GM23338 (cell line): ENCODE results near the gene DNAH17. TPM values are rescaled to one million over a fixed set of nuclear protein-coding genes. Genes with fewer than 3 reads are reported as not detected.

Experiments used
- ATAC-seq: fragments of 200-7000 bp; cut with Tn5 transposase; 3 replicates; pipeline ENCODE4 v1.9.1; 2020
- DNase-seq: peaks from one replicate; pipeline ENCODE4 v3.0.0-alpha.2; 2015; ENCODE audit warnings: low spot score
- H2AFZ ChIP-seq: fragments of 200-600 bp; sonication (generic); 2 replicates; pipeline ENCODE4 v1.8.0; 2016; ENCODE audit warnings: antibody characterized with exemption, mild to moderate bottlenecking, moderate library complexity
- H3F3A ChIP-seq: fragments of 200-600 bp; sonication (generic); replicated peaks from 2 replicates; pipeline ENCODE4 v1.8.0; 2017; ENCODE audit warnings: antibody characterized with exemption, mixed run types, low read depth
- H3K27ac ChIP-seq: fragments of 200-600 bp; sonication (generic); 2 replicates; pipeline ENCODE4 v1.6.1; 2016; ENCODE audit warnings: low read depth
- H3K27me3 ChIP-seq: fragments of 200-600 bp; sonication (generic); 2 replicates; pipeline ENCODE4 v1.8.0; 2016; ENCODE audit warnings: mild to moderate bottlenecking, mixed run types, moderate library complexity; ENCODE audit not compliant: insufficient read depth
- H3K36me3 ChIP-seq: fragments of 200-600 bp; sonication (generic); 2 replicates; pipeline ENCODE4 v1.8.0; 2016; ENCODE audit warnings: mild to moderate bottlenecking; ENCODE audit not compliant: insufficient read depth
- H3K4me1 ChIP-seq: fragments of 200-600 bp; sonication (generic); 2 replicates; pipeline ENCODE4 v1.8.0; 2016; ENCODE audit warnings: mild to moderate bottlenecking, moderate library complexity; ENCODE audit not compliant: insufficient read depth
- H3K4me2 ChIP-seq: fragments of 200-600 bp; sonication (generic); 2 replicates; pipeline ENCODE4 v1.7.1; 2017; ENCODE audit warnings: mixed run types
- H3K4me3 ChIP-seq: fragments of 200-600 bp; sonication (generic); 2 replicates; pipeline ENCODE4 v1.6.1; 2016; ENCODE audit warnings: mixed run types
- H3K79me2 ChIP-seq: fragments of 200-600 bp; sonication (generic); replicated peaks from 2 replicates; pipeline ENCODE4 v1.8.0; 2017; ENCODE audit warnings: mild to moderate bottlenecking; ENCODE audit not compliant: insufficient read depth
- H3K9me2 ChIP-seq: fragments of 200-600 bp; sonication (generic); 2 replicates; pipeline ENCODE4 v1.8.0; 2017; ENCODE audit not compliant: insufficient read depth
- H4K20me1 ChIP-seq: fragments of 200-600 bp; sonication (generic); replicated peaks from 2 replicates; pipeline ENCODE4 v1.8.0; 2017; ENCODE audit warnings: mild to moderate bottlenecking; ENCODE audit not compliant: insufficient read depth
- H3K27ac Mint-ChIP-seq: 2 replicates; pipeline ENCODE4 v1.8.0; 2020; ENCODE audit warnings: inconsistent platforms, mild to moderate bottlenecking, moderate library complexity, mixed read lengths
- H3K27me3 Mint-ChIP-seq: 3 replicates; pipeline ENCODE4 v1.8.0; 2022; ENCODE audit warnings: low read depth, mild to moderate bottlenecking, moderate library complexity, mixed read lengths, inconsistent platforms; ENCODE audit not compliant: insufficient read depth, poor library complexity
- H3K36me3 Mint-ChIP-seq: 3 replicates; pipeline ENCODE4 v1.8.0; 2021; ENCODE audit warnings: low read depth, mild to moderate bottlenecking, inconsistent platforms, moderate library complexity, mixed read lengths
- H3K4me1 Mint-ChIP-seq: 3 replicates; pipeline ENCODE4 v1.8.0; 2020; ENCODE audit warnings: mild to moderate bottlenecking, inconsistent platforms, mixed read lengths
- H3K4me3 Mint-ChIP-seq: 3 replicates; pipeline ENCODE4 v1.8.0; 2021; ENCODE audit warnings: moderate library complexity, mild to moderate bottlenecking, inconsistent platforms, mixed read lengths
- H3K9me3 Mint-ChIP-seq: 3 replicates; pipeline ENCODE4 v1.8.0; 2020; ENCODE audit warnings: moderate library complexity, mild to moderate bottlenecking, inconsistent platforms, mixed read lengths
- CREB1 ChIP-seq: fragments of 250-450 bp; sonication (Bioruptor Pico); IDR thresholded peaks from 2 replicates; pipeline ENCODE4 v1.5.0; 2020; ENCODE audit warnings: low read depth, mild to moderate bottlenecking, moderate library complexity
- EZH2phosphoT487 ChIP-seq: fragments of 200-600 bp; sonication (generic); IDR thresholded peaks from one replicate; pipeline ENCODE4 v1.8.1; 2018; ENCODE audit warnings: antibody characterized with exemption; ENCODE audit not compliant: unreplicated experiment
- POLR2AphosphoS5 ChIP-seq: IDR thresholded peaks from 2 replicates; pipeline ENCODE4 v1.6.1; 2016; ENCODE audit warnings: antibody characterized with exemption, low read depth
- STAT1 ChIP-seq: IDR thresholded peaks from one replicate; pipeline ENCODE4 v1.6.1; 2016; ENCODE audit warnings: antibody characterized with exemption; ENCODE audit not compliant: unreplicated experiment
- ZNF331 ChIP-seq: fragments of 250-450 bp; sonication (Bioruptor Pico); IDR thresholded peaks from 2 replicates; pipeline ENCODE4 v1.5.0; 2020; ENCODE audit warnings: low read depth, mild to moderate bottlenecking, moderate library complexity
- polyA plus RNA-seq: library from polyadenylated mRNA; unstranded; fragments of >200 nt; fragmentation: Nextera tagmentation; extraction: Ambion mirVana; gene quantifications from 2 replicates; pipeline ENCODE4 v1.2.1, GENCODE V29; 2016
- total RNA-seq: library from RNA; depleted of rRNA; stranded (reverse); fragments of >200 nt; shearing (Covaris generic); gene quantifications from 2 replicates; pipeline ENCODE4 v1.2.3, GENCODE V29; 2014
- TF ChIP-seq, protein P1 (sequence below): fragments of 250-450 bp; sonication (Bioruptor Pico); IDR thresholded peaks from 2 replicates; pipeline ENCODE4 v1.5.0; 2020; ENCODE audit warnings: mild to moderate bottlenecking, moderate library complexity
- TF ChIP-seq, protein P2 (sequence below): IDR thresholded peaks from 2 replicates; pipeline ENCODE4 v1.6.1; 2016; ENCODE audit warnings: antibody characterized with exemption

The DNAH17 gene
- total and polyA plus RNA-seq, 2 experiments from 2014 or later: 0.59 to 2.0 TPM

GRCh38 chr17:78468366-78468765, 108.8 kb downstream of the DNAH17 start (continued):
- TF ChIP-seq, protein P1, sequence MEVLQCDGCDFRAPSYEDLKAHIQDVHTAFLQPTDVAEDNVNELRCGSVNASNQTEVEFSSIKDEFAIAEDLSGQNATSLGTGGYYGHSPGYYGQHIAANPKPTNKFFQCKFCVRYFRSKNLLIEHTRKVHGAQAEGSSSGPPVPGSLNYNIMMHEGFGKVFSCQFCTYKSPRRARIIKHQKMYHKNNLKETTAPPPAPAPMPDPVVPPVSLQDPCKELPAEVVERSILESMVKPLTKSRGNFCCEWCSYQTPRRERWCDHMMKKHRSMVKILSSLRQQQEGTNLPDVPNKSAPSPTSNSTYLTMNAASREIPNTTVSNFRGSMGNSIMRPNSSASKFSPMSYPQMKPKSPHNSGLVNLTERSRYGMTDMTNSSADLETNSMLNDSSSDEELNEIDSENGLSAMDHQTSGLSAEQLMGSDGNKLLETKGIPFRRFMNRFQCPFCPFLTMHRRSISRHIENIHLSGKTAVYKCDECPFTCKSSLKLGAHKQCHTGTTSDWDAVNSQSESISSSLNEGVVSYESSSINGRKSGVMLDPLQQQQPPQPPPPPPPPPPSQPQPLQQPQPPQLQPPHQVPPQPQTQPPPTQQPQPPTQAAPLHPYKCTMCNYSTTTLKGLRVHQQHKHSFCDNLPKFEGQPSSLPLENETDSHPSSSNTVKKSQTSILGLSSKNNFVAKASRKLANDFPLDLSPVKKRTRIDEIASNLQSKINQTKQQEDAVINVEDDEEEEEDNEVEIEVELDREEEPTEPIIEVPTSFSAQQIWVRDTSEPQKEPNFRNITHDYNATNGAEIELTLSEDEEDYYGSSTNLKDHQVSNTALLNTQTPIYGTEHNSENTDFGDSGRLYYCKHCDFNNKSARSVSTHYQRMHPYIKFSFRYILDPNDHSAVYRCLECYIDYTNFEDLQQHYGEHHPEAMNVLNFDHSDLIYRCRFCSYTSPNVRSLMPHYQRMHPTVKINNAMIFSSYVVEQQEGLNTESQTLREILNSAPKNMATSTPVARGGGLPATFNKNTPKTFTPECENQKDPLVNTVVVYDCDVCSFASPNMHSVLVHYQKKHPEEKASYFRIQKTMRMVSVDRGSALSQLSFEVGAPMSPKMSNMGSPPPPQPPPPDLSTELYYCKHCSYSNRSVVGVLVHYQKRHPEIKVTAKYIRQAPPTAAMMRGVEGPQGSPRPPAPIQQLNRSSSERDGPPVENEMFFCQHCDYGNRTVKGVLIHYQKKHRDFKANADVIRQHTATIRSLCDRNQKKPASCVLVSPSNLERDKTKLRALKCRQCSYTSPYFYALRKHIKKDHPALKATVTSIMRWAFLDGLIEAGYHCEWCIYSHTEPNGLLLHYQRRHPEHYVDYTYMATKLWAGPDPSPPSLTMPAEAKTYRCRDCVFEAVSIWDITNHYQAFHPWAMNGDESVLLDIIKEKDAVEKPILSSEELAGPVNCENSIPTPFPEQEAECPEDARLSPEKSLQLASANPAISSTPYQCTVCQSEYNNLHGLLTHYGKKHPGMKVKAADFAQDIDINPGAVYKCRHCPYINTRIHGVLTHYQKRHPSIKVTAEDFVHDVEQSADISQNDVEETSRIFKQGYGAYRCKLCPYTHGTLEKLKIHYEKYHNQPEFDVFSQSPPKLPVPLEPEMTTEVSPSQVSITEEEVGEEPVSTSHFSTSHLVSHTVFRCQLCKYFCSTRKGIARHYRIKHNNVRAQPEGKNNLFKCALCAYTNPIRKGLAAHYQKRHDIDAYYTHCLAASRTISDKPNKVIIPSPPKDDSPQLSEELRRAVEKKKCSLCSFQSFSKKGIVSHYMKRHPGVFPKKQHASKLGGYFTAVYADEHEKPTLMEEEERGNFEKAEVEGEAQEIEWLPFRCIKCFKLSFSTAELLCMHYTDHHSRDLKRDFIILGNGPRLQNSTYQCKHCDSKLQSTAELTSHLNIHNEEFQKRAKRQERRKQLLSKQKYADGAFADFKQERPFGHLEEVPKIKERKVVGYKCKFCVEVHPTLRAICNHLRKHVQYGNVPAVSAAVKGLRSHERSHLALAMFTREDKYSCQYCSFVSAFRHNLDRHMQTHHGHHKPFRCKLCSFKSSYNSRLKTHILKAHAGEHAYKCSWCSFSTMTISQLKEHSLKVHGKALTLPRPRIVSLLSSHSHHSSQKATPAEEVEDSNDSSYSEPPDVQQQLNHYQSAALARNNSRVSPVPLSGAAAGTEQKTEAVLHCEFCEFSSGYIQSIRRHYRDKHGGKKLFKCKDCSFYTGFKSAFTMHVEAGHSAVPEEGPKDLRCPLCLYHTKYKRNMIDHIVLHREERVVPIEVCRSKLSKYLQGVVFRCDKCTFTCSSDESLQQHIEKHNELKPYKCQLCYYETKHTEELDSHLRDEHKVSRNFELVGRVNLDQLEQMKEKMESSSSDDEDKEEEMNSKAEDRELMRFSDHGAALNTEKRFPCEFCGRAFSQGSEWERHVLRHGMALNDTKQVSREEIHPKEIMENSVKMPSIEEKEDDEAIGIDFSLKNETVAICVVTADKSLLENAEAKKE: no peak
- TF ChIP-seq ZNF331: no peak

GRCh38 chr17:78466786-78467715, 110.1 kb downstream of the DNAH17 start:
- H3K4me3 ChIP-seq: no peak overlapping the region
- H3K4me1 ChIP-seq: no peaks in the 10 kb centered on the region
- no peak overlapping the region for H3K4me2 ChIP-seq
- peaks cover 22% of the 10 kb centered on the region for H3K9me3 Mint-ChIP-seq
- ATAC-seq: no peak
- H3F3A ChIP-seq: no peaks in the 10 kb centered on the region
- no peaks in the 10 kb centered on the region for H3K79me2 ChIP-seq
- H3K4me3 Mint-ChIP-seq: no peak overlapping the region
- DNase-seq: no peak
- no peaks in the 10 kb centered on the region for H4K20me1 ChIP-seq
- H3K36me3 ChIP-seq: no peaks in the 10 kb centered on the region; the same call in 1 of the 2 replicates
- 0 out of 3 replicates have a peak, but pooled peaks cover 5% of the 10 kb centered on the region for H3K4me1 Mint-ChIP-seq
- no peak overlapping the region for H3K27ac Mint-ChIP-seq
- no peak overlapping the region for H3K27ac ChIP-seq
- H3K27me3 ChIP-seq: no peaks in the 10 kb centered on the region
- H2AFZ ChIP-seq: no peak overlapping the region
- H3K9me2 ChIP-seq: no peaks in the 10 kb centered on the region
- H3K36me3 Mint-ChIP-seq: no peaks in the 10 kb centered on the region
- H3K27me3 Mint-ChIP-seq: peaks cover 7% of the 10 kb centered on the region
- TF ChIP-seq EZH2phosphoT487 (no peak), STAT1 (no peak), ZNF331 (no peak), POLR2AphosphoS5 (no peak), CREB1 (CRISPR knock-in tag) (no peak)
- TF ChIP-seq, protein P1: no peak
- TF ChIP-seq, protein P2, sequence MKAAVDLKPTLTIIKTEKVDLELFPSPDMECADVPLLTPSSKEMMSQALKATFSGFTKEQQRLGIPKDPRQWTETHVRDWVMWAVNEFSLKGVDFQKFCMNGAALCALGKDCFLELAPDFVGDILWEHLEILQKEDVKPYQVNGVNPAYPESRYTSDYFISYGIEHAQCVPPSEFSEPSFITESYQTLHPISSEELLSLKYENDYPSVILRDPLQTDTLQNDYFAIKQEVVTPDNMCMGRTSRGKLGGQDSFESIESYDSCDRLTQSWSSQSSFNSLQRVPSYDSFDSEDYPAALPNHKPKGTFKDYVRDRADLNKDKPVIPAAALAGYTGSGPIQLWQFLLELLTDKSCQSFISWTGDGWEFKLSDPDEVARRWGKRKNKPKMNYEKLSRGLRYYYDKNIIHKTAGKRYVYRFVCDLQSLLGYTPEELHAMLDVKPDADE: no peak
